Mucosa of descending colon (tissue), 3 donors: ENCODE measurements around the gene UBALD1. TPM values are rescaled to one million over a fixed set of nuclear protein-coding genes. Genes with fewer than 3 reads are reported as not detected.

Experiments used
- ATAC-seq: fragments of 200-7000 bp; cut with Tn5 transposase; one replicate; pipeline ENCODE4 v1.9.1; 2020; ENCODE audit warnings: mild to moderate bottlenecking, moderate library complexity
- DNase-seq, 3 donors: peaks; one replicate each; pipeline ENCODE4 v3.0.0-alpha.2; 2020
- H3K36me3 ChIP-seq: fragments of 200-600 bp; one replicate; pipeline ENCODE4 v1.8.0; 2021; ENCODE audit warnings: low read depth, mild to moderate bottlenecking
- H3K4me1 ChIP-seq: fragments of 200-600 bp; one replicate; pipeline ENCODE4 v1.8.0; 2021; ENCODE audit warnings: low read depth, mild to moderate bottlenecking
- H3K4me3 ChIP-seq: fragments of 200-600 bp; one replicate; pipeline ENCODE4 v1.8.0; 2021; ENCODE audit warnings: mild to moderate bottlenecking
- H3K9me3 ChIP-seq: fragments of 200-600 bp; one replicate; pipeline ENCODE4 v1.8.0; 2021; ENCODE audit warnings: mild to moderate bottlenecking
- CTCF ChIP-seq: fragments of 200-600 bp; IDR thresholded peaks from one replicate; pipeline ENCODE4 v1.8.0; 2022; ENCODE audit warnings: antibody characterized with exemption, mild to moderate bottlenecking
- intact Hi-C, 2 donors: fragments of 100-400 bp; cut with DNase I in 1 of 2; cut with micrococcal nuclease in 1 of 2; formaldehyde crosslinking; loops; one replicate each; pipeline versions ENCODE4 v1.11.0 to v1.11.1; 2022; cut with DNase I, micrococcal nuclease
- total RNA-seq, 3 donors: library from RNA; stranded (reverse); fragmentation: NEBNext Ultra II Directional in 2 of 3; extraction: Animal tissue kit (Norgen Biotek cat#: 25700) in 2 of 3; gene quantifications; one replicate each; pipeline versions ENCODE4 v1.2.1 to v1.2.4, GENCODE V29; 2021 to 2023
- donor health status: DM: no; HTN: no; CAD: no; lungs with moderate emphysema.
- donor health status: DM: no; HTN: no; CAD: no.
- donor health status: DM: no; HTN: yes; CAD: no.

UBALD1 gene
- total RNA-seq, 3 donors from 2014 or later, result 21.3 to 38.8 (median 22.5) TPM

GRCh38 chr16:4634768-4635167 is 20.1 kb upstream of the UBALD1 start:
- TF ChIP-seq CTCF, result no peak
- H3K4me3 ChIP-seq, result no peak overlapping the region
- intact Hi-C loops, result no loop called here
- peaks cover 6% of the 10 kb centered on the region for H3K9me3 ChIP-seq
- no peak for ATAC-seq
- no peak for DNase-seq
- no peaks in the 10 kb centered on the region for H3K4me1 ChIP-seq
- no peaks in the 10 kb centered on the region for H3K36me3 ChIP-seq

- DNase-seq (no peak), ATAC-seq (no peak)
- H3K4me3 ChIP-seq, result no peak overlapping the region
- TF ChIP-seq CTCF, result no peak
- H3K36me3 ChIP-seq, result no peaks in the 10 kb centered on the region
- intact Hi-C loops, result no loop called here
- no peaks in the 10 kb centered on the region for H3K4me1 ChIP-seq
- peaks cover 6% of the 10 kb centered on the region for H3K9me3 ChIP-seq
Measured at GRCh38 chr16:4633910-4634635, 19.4 kb upstream of the UBALD1 start.

- DNase-seq (no peak), ATAC-seq (no peak)
- no peak overlapping the region for H3K4me3 ChIP-seq
- peaks cover 6% of the 10 kb centered on the region for H3K9me3 ChIP-seq
- no peak for TF ChIP-seq CTCF
- peaks cover 4% of the 10 kb centered on the region for H3K4me1 ChIP-seq
- intact Hi-C loops, result no loop called here
- no peaks in the 10 kb centered on the region for H3K36me3 ChIP-seq
Measured at GRCh38 chr16:4631444-4631843, 16.8 kb upstream of the UBALD1 start.

GRCh38 chr16:4628283-4628682 is 13.6 kb upstream of the UBALD1 start:
- ATAC-seq (no peak), DNase-seq (no peak)
- H3K4me1 ChIP-seq, result peaks cover 13% of the 10 kb centered on the region
- TF ChIP-seq CTCF, result no peak
- H3K4me3 ChIP-seq, result no peak overlapping the region
- intact Hi-C loops, result no loop called here
- no peaks in the 10 kb centered on the region for H3K36me3 ChIP-seq
- peaks cover 6% of the 10 kb centered on the region for H3K9me3 ChIP-seq

- intact Hi-C loops, result no loop called here
- Histone ChIP-seq H3K9me3 (peaks cover 4% of the 10 kb centered on the region), H3K36me3 (no peaks in the 10 kb centered on the region), H3K4me1 (peaks cover 13% of the 10 kb centered on the region), H3K4me3 (no peak overlapping the region)
- ATAC-seq, result no peak
- DNase-seq, result no peak
- no peak for TF ChIP-seq CTCF
Measured at GRCh38 chr16:4626396-4626795, 11.7 kb upstream of the UBALD1 start.
